ENCODE measurements around the gene CRACR2B.

Gene CRACR2B

DNA sequence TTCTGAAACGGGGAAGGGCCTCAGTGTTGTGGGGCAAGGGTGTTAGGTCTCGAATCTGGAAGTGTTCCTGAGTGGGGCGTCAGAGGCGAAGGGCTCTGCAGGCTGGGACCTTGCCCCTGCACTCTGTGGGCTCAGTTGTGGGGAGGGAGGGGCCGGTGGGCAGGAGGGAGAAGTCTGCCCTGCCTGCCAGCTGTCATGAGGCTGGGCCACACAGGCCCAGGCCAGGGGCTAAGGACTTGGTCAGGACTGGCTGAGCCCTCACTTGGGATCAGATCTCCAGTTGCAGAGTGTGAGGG is at the start of gene CRACR2B:
CRACR2B (plus strand) TSS at position 23 of the 296 bp plus-strand sequence. CDS start 689 bp downstream, outside the sequence.
- DNase-seq (ENCODE audit: low spot score) = no peak

DNA sequence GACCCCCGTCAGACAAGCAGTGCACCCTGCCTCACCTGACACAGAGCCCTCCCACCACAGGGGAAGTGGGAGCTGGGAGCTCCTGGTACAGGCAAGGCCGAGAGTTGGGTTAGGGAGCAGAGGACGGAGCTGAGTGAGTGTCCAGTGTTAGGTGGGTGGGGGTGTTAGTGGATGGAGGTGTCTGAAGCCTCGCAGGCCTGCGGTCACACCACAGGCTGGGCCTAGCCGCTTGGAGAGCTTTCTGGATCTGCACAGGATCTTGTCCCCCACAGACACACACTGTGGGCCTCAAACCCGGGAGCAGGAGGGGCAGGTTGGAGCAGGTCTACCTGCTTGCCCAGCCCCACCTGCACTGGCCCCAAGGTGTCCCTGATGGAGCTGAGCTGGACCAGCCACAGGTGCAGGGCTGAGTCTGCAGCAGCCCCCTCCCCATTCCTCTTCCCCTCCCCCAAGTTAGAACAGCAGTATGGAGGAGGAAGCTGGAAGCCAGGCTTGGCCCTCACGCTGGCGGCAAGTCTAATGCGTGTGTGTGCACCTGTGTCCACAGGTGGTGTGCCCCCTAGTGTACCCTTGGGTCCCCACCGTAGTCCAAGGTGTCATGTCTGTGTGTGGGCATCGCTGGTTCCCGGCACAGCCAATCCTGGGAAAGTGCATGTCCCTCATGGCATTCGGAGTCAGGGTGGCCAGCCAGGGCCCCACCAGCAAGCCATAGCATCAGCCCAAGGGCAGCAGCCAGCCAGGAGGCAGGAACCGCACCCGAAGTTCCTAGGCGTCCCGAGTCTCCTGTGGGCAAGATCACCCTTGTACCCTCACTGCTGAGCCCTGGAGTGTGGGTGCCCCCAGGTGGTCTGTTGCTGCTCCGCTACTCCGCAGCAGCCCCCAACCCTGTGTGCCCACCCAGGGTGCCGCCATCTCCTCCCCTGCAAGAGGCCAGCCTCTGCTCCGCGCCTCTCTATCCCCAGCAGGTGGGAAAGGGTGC is 48.5 kb upstream of the CRACR2B start:
- no peak for DNase-seq (ENCODE audit: low spot score)

DNA sequence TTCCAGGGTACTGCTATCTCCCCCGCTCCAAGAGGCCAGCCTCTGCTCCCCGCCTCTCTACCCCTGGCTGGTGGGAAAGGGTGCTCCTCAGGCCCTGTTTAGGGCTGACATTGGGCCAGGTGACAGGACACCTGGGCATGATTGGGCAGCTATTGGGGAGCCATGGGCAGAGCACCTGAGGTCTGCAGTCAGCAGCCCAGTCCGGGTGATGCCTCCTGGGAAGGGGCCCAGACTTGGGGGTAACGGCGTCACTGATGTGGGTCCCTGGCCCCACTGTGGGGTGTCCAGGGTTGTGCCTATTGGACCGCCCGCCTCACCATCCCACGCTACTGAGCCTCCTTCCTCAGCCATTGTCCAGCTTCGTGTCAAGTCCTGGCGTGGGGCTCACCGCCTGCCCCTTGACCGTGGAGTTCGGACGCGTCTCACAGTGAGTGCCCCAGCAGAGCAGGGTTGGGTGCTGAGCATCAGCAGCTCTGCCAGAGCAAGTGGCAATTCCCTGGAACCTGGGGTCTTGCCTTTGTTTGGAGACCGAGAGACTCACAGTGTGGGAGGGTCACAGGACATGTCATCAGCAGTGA is 47.7 kb upstream of the CRACR2B start:
- DNase-seq (ENCODE audit: low spot score) = no peak

DNA sequence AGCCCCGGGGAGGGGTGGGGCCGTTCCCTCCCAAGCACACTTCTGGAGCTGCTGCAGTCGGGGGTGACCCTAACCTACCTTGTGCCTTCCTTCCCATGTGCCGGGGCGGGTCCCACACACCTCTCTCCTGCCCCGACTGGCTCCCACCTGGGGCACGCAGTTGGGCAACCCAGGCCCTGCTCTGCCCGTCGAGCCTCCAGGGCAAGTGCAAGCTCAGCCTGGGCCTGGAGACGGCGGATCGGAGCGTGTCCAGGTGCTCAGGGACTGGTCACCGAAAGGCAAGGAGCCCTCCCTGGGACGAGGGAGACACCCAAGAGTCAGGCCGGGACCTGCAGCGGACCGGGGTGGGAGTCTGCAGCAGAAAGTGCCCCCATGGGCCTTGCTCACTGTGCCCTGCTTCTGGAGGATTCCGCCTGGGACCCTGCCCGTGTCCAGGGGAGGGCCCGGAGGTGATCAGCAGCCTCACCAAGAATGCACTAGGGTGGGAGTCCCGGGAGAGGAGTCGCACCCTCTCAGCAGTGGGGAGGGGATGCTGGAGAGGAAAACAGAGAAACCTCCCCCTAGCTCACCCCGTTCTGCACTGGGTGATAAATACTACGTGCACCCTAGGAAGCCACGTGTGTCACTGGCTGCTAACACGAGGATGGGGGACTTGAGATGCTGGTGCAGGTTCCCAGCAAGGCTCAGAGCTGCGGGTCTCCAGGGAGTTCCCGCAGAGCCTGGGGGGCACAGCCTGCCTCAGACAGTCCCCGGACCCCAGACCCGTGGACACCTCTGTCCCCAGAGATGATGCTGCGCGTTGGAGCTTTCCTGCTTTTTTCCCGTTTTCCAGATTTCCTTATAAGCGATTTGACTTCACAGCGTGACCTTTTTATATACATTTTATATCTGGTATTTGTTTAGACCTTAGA is 45.2 kb upstream of the CRACR2B start:
- no peak for DNase-seq (ENCODE audit: low spot score)

DNA sequence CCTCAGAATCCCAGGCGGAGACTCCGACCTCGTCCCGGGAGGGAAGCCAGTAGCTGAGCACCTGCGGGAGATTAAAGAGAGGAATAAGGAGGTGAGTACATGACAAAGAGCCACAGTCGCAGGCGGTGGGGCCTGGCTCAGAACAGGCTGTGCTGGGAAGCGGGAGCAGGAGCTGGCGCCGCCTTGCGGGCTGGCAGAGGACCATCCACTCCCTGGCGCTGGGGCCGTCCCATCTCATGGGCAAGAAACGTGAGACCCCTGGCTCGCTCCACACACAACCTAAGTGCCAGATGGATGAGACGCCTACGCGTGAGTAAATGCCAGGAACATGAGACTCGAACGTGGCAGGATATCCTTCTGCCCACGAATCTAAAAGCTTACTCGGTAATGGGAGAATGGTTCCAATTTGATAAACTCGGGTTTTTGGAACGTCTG is 44.1 kb upstream of the CRACR2B start:
- peak; percentile 81 for DNase-seq (ENCODE audit: low spot score)

DNA sequence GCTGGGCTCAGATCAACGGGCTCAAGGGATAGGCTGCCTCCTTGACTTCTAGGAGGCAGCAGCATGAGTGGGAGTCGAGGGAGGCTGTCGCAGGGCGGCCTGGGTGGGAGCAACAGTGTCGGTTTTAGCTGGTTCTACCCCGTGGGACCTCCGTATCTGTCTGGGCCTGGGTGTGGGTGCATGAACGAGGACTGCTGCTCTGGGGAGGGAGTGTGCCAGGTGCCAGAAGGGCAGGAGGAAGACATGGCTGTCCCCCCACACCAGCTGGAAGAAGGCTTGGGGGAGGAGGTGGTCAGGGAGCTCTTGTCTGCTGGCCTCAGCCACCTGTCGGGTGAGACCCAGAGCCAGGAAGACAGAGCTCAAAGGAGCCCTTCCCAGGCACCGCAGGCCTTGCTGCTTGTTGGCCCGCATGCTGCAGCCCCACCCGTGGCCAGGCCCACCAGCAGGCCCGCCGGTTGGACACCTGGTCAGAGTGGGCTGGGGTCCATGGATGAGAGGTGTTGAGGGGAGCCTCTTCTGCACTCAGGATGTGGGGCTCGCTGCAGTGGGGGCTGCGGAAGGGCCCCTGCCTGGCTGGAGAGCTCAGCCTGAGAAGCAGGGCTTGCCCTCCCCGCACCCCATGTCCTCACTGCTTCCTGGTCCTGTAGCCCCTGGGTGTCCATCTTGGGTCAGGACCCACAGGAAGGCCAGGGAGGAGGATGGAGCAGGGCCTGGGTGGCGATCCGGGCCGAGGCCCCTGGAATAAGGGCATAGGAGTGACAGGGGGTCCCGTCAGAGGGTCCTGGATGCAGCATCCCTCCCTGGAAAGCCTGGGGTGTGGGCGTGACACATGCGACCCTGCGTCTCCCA is 41.3 kb upstream of the CRACR2B start:
- DNase-seq (ENCODE audit: low spot score) = no peak

DNA sequence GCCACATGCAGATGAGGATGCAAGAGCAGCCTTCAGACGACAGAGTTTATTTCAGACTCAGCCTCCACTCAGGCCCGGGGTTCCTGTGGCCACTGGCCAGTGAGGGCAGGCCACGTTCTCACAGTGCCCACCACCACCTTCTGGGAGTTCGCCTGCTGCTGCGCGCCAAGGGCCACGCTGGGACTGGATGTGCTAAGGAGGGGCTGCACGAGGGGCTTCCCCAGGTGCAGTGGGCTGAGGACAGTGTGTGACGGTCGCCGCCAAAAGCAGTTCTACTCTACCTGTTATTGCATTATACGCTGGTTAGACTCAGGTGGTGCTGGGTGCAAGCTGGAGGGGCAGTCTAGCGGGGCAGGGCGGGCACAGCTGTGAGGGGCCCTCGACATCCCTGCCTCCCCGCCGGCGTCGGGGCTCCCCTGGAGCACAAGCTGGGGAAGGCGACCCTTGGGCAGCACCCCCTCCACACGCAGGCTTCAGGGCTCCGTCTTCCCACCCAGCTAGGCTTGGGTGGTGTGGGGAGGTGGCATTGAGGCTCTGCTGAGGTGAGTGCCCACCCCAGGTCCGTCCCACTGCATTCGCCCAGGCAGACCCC is 40.5 kb upstream of the CRACR2B start:
- no peak for DNase-seq (ENCODE audit: low spot score)

DNA sequence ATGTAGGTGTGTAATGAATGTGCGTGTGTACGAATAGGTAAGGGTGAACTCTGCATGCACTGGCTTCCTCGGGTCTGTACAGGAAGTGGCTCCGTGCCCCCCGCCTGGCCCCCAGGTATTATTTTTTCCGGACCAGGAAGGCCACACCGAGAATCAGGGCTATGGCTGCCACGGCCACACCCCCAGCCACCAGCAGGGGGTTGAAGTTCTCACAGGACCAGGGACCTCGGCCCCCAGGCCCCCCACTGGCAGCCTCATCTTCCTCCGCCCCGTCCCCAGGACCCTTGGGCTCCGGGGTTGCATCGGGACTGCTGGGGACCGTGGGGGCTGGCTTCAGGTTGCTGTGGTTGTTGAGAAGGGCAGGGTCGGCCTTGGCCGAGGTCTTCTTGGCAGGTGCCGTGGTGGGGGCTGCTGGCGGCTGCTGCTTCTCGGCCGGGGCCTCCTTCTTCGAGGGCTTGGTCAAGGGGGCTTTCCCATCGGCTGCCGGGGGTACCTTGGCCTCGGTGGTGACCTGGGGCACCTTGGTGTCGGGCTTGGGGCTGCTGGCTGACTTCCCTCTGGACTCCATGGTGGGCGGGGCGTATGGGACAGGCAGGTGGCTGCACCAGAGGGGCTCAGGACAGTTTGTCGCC is 39.6 kb upstream of the CRACR2B start:
- DNase-seq (ENCODE audit: low spot score) = no peak

DNA sequence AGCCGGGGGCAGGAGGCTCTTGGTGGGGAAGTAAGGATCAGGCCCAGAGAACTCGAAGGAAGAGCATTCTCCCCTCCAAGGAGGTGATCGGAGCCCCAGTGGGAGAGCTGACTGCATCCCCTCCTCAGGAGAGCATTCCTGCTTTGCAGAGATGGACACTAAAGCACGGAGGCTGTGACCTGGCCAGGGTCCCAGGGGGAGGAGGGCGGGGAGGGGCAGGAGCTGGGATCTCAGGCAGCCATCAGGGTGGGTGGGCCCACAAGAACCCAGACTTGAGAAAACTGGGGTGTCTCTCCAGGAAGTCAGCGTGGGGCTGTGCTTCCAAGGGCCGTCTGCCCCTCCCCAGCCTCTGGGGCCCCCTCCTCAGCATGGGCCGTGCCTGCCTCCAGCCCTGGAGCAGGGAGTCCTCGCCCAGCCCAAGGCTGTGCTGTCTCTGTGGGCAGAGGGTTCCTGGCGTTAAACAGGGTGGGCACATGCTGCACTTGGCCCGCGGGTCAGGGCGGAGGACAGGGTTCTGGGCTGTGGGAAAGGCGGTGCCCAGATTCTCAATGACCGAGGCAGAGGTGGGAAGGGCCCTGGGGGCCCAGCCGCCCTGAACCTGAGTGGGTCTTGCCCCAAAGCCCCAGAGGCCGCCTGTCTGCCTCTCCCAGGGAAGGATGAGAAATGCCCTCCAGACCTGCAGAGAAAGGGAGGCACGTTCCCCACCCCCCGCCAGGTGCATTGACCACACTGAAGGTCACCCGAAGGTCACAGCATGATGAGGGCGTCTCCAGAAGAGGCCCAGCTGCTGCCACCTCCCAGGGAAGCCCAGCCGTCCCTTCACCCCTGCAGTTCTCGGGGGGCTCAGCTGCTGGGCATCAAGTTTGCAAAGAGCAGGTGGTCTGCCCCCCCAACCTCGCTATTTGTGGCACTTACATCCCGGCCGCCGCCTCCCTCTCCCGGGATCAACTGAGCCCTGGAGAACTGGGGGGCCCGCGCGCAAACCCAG is 38.5 kb upstream of the CRACR2B start:
- DNase-seq (ENCODE audit: low spot score) = no peak

DNA sequence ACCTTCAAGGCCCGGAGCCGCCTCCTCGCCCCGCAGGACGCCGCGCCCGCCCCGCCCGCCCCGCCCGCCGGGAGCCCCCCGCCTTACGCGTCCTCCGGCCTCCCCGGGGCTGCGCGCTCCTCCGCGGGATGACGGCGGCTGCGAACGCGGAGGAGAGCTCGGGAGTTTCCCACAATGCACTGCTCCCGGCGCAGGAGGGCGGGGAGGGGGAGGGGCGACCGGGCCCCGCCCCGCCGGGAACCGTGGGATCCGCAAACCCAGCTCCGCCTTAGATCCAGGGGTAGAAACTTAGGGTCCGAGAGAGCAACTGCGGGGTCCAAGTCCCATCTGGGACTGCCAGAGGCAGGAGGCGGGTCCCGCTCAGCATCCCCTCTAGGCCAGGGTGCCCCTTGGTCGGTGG is 37.8 kb upstream of the CRACR2B start, which contains the start of gene CEND1:
CEND1 (minus strand) TSS at position 148 of the 400 bp plus-strand sequence. CDS start 1,514 bp downstream, outside the sequence.
- DNase-seq (ENCODE audit: low spot score) = peak; percentile 75

DNA sequence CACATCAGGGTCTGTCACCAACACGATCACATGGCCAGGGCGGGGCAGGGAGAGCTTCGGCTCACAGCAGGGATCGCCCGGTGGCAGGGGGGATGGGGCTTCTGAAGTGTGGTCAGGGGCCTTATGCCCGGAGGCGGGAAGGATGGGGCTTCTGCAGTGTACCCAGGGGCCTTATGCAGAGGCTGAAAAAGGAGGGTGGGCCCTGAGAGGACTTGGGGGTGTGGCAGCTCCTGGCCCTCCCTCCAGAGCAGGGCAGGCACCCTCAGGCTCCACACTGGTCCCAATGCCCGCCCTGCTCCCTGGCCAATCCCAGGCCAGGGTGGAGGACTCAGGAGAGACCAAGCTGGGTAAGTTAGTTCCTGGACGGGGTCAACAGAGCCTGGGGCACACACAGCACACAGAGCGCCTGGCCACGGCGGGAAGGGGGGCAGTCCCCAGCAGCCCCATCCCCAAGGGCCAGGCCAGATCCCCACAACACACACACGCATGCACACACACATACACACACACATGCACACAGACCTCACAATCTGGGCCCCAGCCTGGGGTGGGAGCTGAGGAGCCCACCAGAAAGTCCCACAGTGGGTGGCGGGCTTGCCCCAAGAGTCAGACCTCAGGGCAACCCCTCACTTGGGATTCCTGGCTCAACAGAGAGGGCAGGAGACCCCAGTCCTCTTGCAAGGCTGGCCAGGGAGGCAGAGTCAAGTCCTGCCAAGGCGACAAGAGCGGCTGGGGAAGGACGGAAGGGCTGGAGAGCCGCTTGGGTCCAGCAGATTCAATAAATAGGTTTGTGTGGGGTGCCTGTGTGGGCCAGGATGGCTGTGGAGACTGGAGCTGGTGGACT is 36.8 kb upstream of the CRACR2B start:
- DNase-seq (ENCODE audit: low spot score) = no peak

DNA sequence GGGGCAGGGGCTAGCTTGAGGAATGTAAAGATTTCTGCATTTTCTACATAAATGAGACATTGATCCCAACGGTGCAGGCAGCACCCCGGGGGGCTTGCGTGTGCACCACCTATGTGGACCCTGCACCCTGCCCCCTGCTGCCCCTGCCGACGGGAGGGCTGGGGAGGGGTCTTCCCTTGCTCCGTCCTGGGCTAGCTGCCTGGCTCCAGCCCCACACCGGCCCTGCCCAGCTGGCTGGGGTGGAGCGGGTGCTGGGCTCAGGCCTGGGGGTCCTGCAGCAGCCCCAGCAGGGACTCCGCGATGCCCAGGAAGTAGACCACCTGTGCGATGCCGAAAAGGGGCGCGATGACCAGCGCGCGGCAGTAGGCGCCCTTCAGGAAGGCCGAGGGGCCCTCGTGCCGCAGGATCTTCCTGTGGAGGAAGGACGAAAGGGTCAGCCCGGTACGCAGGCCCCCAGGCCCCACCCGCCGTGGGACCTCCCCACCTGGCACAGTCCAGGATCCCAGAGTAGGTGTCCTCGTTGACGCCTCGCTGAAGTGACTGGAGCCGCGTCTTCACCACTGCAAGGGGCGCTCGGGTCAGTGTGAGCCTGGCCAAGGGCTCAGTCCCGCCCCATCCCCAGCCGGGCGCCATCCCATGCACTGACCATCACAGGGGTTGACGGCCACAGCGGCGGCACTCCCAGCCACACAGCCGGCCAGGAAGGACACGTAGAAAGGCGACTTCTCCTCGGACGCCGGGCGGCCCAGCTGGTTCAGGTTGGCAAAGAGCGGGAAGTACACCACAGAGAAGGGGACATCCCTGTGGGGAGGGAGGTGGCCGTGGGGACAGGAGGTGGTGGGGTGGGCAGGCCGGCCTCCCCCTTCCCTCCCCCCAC is 35.8 kb upstream of the CRACR2B start:
- DNase-seq (ENCODE audit: low spot score) = no peak

DNA sequence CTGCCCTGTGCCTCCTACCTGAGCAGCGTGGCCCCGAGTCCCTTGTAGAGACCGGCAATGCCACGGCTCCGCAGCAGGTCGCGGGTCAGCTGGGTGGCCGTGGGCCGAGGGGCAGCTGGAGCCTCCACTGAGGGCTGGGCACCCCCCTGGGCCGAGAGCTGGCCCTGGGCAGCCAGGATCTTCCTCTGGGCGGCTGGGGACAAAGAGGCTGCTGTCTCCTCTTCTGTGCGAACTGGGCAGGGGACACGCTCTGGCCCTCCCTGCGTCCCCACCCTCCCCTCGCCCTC is 35.2 kb upstream of the CRACR2B start:
- no peak for DNase-seq (ENCODE audit: low spot score)

DNA sequence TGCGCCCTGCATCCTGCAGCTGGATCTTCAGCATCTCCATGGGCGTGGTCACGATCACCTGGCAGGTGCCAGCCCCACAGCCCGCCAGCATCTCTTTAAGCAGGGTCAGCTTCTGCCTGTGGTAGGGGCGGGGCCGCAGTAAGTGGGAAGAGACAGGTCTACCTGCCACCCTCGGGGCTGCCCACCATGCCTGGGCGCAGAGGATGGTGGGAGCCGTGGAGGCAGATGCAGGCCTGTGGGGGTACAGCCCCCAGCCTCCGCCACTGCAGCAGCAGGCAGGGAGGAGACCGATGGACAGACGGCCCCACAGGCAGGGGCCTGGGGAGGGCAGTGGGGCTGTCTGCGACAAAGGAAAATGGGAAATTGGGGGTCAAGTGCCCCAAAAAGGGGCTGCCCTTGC is 34.8 kb upstream of the CRACR2B start:
- DNase-seq (ENCODE audit: low spot score) = no peak

DNA sequence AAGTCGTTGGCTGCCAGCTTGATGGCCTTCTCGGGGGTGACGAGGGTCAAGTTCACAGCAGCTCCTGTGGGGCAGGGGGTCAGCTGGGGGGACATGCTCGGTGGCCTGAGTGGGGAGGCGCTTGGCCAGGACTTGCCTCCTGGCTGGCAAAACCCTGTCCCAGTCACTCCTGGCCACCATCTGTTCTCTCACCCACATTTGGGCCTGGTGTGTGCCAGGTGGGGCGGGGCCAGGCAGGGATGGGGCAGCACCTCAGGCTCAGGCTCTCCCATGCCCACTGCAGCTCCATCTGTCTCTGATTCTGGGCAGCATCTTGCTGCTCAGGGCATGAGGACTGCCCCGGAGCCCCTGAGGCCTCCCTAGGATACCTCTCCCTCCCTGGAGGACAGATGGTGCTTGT is 34.2 kb upstream of the CRACR2B start:
- no peak for DNase-seq (ENCODE audit: low spot score)

DNA sequence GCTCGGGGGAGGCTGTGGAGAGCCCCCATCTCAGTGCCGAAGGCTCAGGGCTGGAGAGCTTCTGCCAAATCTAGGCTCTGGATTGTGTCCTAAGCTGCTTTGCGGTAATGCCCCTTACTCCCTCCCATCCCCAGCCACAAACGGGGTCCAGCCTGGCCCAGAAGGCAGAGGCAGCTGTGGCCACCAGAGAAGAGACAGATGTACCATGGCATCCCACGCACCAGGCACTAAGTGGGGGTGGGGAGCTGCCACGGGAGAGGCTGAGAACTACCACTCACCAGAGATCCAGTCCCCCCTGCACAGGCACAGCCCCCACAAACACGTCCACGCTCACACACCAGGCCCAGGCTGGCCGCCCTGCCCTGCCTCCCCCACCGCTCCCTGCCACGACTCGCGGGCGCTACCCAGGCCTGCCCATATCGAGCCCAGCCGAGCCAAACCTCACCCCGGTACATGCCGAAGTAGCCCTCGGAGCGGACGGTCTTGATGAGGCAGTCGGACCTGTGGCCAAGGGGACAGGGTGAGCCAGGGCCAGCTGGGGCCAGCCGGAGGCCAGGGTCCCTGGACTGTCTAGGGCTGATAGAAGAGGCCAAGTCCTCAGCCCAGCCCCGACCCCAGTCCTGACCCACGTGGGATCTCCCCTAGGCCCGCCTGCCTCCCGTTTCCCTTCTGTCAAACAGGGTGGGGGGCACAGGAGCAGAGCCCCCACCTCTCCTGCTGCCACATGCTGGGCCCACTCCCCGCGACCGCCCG is 33.5 kb upstream of the CRACR2B start:
- no peak for DNase-seq (ENCODE audit: low spot score)
